HG03025 (cell line): ENCODE data around the gene PSME4.
"Not testable (repeated sequence)": the region's sequence is repeated elsewhere in the genome, so short reads cannot be mapped to it uniquely, and the experiment has no call there.

Source experiments
- ATAC-seq: cut with Tn5 transposase; IDR thresholded peaks from one replicate; pipeline ENCODE4 v1.9.1; 2021; ENCODE audit warnings: mild to moderate bottlenecking, moderate library complexity; ENCODE audit not compliant: unreplicated experiment, low FRiP score

PSME4 gene

GRCh38 chr2:53969285-53969967, 1.4 kb downstream of the PSME4 start:
- no peak for ATAC-seq

DNA sequence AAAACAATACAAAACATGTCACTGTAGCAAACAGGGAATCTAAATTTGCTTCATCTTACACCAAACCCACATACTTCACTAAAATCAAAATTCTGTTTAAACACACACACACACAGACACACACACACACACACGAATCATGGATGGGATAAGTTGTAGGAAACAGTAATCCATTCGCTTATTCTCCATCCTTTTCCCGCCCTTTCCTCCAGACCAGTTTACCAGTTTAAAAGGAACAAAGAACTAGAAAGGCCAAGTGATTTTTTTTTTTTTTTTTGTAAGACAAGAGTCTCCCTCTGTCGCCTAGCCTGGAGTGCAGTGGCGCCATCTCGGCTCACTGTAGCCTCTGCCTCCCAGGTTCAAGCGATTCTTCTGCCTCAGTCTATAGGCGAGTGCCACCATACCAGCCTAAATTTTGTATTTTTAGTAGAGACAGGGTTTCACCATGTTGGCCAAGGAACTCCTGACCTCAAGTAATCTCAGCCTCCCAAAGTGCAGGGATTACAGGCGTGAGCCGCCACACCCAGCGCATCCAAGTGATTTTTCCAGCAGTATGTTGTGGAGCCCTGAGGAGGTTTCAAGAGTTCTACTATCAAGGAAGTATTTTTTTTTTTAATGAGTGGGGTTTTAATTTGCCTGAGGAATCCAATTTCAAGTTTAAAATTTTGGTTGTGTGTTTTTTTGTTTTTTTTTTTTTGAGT, 5.7 kb downstream of the PSME4 start:
- no peak for ATAC-seq

DNA sequence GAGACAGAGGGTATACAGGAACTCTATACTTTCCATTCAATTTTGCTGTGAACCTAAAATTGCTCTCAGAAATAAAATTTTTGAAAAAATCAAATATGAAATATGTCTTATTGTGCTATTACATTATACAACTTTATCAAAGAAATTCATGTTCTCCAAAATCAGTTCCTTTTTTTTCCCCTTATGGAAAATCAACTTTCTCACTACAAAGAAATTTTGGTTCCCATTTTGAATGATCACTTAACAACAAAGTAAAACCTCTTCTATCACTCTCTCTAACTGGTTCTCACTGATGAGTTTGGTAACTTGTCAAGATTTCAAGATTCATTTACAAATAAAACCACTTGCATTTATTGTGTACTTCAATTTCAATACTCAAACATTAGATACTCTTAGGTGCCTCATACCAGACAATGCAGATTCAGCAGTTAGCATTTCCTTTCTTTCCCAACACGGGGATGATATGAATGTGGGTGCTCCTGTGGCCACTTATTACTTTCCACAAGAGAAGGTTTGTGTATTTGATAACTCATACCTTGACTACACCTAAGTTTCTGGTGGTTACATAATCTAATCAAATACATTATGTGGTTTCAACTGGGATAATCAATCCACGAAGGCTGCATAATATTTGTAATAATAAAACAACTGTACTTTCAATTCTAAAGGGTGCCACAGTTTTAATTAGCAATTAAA, 6.4 kb downstream of the PSME4 start:
- no peak for ATAC-seq

GRCh38 chr2:53961478-53962216, 9.1 kb downstream of the PSME4 start:
- ATAC-seq = not testable (repeated sequence)

- ATAC-seq = no peak
These were observed 10.3 kb downstream of the PSME4 start for GRCh38 chr2:53960476-53960875.

DNA sequence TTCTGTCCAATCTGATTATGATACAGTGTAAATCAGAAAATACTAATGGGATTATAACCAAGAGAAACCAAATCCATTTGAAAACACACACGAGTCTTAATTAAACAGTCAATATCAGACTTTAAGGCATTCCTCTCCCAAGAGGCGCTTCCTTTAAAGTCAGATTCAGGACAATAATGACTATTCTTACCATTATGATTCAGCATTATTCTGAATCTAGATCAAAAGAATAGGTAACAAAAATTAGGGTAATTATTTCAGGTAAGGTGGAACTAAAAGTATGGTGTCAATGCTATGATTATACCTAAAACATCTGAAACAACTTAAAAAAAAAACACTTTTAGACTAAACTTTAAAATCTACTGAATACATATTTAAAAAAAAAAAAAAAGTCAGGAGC, 12.3 kb downstream of the PSME4 start:
- no peak for ATAC-seq

- ATAC-seq = no peak
These were observed 18.3 kb downstream of the PSME4 start for GRCh38 chr2:53952519-53952918.

- no peak for ATAC-seq
These were observed 21.3 kb downstream of the PSME4 start for GRCh38 chr2:53949457-53949856.

GRCh38 chr2:53945538-53945937, 25.3 kb downstream of the PSME4 start:
- ATAC-seq = no peak

- ATAC-seq = no peak
These were observed 26.3 kb downstream of the PSME4 start for GRCh38 chr2:53944542-53944941.

DNA sequence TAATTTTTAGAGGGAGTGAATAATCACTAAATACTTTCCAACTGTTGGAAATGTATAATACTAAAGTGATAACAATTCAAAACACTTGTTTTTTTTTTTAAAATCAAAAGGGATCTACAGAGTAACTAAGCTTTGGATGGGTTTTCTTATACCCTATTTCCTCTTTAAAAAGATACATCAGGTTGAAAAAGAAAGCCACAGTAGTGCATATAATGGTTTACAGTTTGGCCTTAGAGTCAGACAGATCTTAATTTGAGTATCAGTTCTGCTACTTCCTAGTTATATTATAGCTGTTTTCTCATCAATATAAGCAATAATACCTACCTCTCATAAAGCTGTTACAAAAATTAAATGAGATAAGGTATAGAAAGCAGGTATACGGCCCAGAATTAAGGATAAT, 28.5 kb downstream of the PSME4 start:
- no peak for ATAC-seq

- ATAC-seq = no peak
These were observed 29.0 kb downstream of the PSME4 start for GRCh38 chr2:53941749-53942148.

- no peak for ATAC-seq
These were observed 31.1 kb downstream of the PSME4 start for GRCh38 chr2:53939656-53940055.

- ATAC-seq = no peak
These were observed 31.9 kb downstream of the PSME4 start for GRCh38 chr2:53938904-53939303.

DNA sequence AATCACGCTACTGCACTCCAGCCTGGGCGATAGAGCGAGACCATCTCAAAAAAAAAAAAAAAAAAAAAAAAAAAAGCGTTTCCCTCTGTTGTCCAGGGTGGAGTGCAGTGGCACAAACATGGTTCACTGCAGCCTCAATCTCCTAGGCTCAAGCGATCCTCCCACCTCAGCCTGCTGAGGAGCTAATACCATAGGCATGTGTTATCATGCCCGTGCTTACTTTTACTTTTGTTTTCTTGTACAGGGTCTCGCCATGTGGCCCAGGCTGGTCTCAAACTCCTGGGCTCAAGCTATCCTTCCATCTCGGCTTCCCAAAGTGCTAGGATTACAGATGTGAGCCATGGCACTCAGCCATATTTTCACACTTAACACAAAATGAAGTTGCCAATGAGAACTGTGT, 37.5 kb downstream of the PSME4 start:
- no peak for ATAC-seq

- ATAC-seq = not testable (repeated sequence)
These were observed 44.5 kb downstream of the PSME4 start for GRCh38 chr2:53926321-53926720.

- no peak for ATAC-seq
These were observed 57.1 kb downstream of the PSME4 start for GRCh38 chr2:53913721-53914120.

DNA sequence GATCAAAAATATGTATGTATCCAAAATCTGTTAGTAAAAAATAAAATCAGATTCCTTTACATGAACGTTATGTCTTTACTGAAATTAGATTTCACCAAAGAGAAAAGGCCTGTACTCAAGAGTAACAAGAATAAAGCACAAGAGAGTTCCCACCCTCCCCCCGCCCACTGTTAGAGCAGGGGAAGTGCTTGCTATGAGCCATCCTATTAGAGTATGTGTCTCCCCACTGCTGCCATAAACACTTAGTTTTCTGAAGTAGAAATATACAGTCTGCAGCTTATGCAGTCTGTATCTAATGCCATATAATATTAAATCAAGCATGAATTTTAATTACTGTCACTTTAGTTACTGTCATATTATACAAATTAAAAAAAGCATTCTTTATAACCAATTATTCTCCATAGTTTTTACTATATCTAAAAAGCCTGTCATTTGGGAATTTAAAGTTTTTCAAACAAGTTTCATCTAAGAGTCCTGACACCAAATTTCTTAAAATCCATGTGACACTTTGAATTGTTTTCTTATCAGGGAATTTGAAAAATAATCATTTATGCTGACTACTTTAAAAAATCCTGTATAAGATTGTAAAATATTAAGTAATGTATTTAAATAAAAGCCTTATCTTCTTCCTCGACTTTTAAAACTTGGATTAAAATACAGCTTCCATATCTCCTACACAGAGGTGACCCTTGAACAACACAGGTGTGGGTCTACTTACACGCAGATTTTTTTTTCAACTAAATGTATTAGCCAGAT, 59.2 kb downstream of the PSME4 start:
- ATAC-seq = no peak

DNA sequence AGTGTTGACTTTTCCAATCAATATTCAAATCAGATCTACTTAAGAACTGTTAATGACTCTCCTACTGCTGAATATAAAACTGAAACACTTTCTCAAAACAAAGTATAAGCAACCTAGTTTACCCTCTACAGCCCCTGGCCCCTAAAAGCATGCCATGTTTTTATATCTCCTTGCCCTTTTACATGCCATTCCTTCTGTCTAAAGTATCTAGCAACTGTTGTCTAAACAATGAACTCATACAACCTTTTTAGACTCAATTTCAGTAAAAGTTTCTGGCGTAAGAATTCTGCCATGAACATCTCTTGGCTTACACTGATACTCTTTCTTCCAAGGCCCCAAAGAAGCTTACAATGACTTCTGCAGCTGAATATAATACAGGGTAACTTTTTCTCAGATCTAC, 63.2 kb downstream of the PSME4 start:
- ATAC-seq = no peak

DNA sequence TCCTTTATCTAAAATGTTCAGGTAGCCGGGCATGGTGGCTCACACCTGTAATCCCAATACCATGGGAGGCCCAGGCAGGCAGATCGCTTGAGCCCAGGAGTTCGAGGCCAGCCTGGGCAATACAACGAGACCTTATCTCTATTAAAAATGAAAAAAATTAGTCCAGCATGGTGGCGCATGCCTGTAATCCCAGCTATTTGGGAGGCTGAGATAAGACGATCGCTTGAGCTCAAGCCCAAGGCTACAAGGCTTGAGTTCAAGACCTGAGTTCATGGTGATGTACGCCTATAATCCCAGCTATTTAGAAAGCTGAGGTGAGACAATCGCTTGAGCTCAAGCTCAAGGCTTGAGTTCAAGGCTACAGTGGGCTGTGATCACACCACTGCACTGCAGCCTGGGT, 65.4 kb downstream of the PSME4 start:
- ATAC-seq = no peak
